MM.1S (cell line): Measurements from ENCODE around the gene GUCD1.

ENCODE experiments used
- DNase-seq: peaks from one replicate; pipeline ENCODE4 v3.0.0-alpha.2; 2015
- H2AFZ ChIP-seq: fragments of 300-600 bp; sonication (generic); 2 replicates; pipeline ENCODE4 v1.6.0; 2016; ENCODE audit warnings: antibody characterized with exemption, low read length
- H3F3A ChIP-seq: fragments of 300-600 bp; sonication (generic); 2 replicates; pipeline ENCODE4 v1.6.1; 2016; ENCODE audit warnings: mild to moderate bottlenecking, antibody characterized with exemption, low read length, moderate library complexity, mixed read lengths; ENCODE audit not compliant: insufficient read depth
- H3K27ac ChIP-seq: fragments of 300-600 bp; sonication (generic); 2 replicates; pipeline ENCODE4 v1.5.1; 2016; ENCODE audit warnings: mild to moderate bottlenecking, low read length
- H3K27me3 ChIP-seq: fragments of 300-600 bp; sonication (generic); replicated peaks from 2 replicates; pipeline ENCODE4 v1.6.0; 2016; ENCODE audit warnings: low read length; ENCODE audit not compliant: insufficient read depth
- H3K36me3 ChIP-seq: fragments of 300-600 bp; sonication (generic); replicated peaks from 2 replicates; pipeline ENCODE4 v1.6.1; 2016; ENCODE audit warnings: mild to moderate bottlenecking, low read length, mixed read lengths; ENCODE audit not compliant: insufficient read depth
- H3K4me1 ChIP-seq: fragments of 300-600 bp; sonication (generic); 2 replicates; pipeline ENCODE4 v1.6.1; 2016; ENCODE audit warnings: low read length, mixed read lengths
- H3K4me2 ChIP-seq: fragments of 300-600 bp; sonication (generic); 2 replicates; pipeline ENCODE4 v1.6.0; 2016; ENCODE audit warnings: low read depth, low read length
- H3K4me3 ChIP-seq: fragments of 300-600 bp; sonication (generic); 2 replicates; pipeline ENCODE4 v1.5.1; 2016; ENCODE audit warnings: low read length, mixed read lengths
- H3K79me2 ChIP-seq: fragments of 300-600 bp; sonication (generic); 2 replicates; pipeline ENCODE4 v1.6.1; 2016; ENCODE audit warnings: mixed run types, low read length, mixed read lengths
- H3K9ac ChIP-seq: fragments of 300-600 bp; sonication (generic); 2 replicates; pipeline ENCODE4 v1.6.1; 2016; ENCODE audit warnings: low read length, mixed read lengths
- H3K9me2 ChIP-seq: fragments of 300-600 bp; sonication (generic); replicated peaks from 2 replicates; pipeline ENCODE4 v1.6.1; 2016; ENCODE audit warnings: mild to moderate bottlenecking, low read length, mixed read lengths; ENCODE audit not compliant: insufficient read depth
- H3K9me3 ChIP-seq: fragments of 300-600 bp; sonication (generic); replicated peaks from 2 replicates; pipeline ENCODE4 v1.6.1; 2016; ENCODE audit warnings: mild to moderate bottlenecking, low read length, mixed read lengths; ENCODE audit not compliant: insufficient read depth
- H4K20me1 ChIP-seq: fragments of 300-600 bp; sonication (generic); 2 replicates; pipeline ENCODE4 v1.6.1; 2016; ENCODE audit warnings: mild to moderate bottlenecking, low read length, moderate library complexity, mixed read lengths; ENCODE audit not compliant: insufficient read depth
- EZH2 ChIP-seq: fragments of 300-600 bp; sonication (generic); optimal IDR thresholded peaks from 2 replicates; pipeline ENCODE3; 2017; ENCODE audit warnings: low read depth, mild to moderate bottlenecking, antibody characterized with exemption, low read length, mixed read lengths
- EZH2phosphoT487 ChIP-seq: fragments of 300-600 bp; sonication (generic); IDR thresholded peaks from 2 replicates; pipeline ENCODE4 v1.6.1; 2018; ENCODE audit warnings: antibody characterized with exemption, low read length
- TF ChIP-seq, protein P1 (sequence below): fragments of 300-600 bp; sonication (generic); IDR thresholded peaks from 2 replicates; pipeline ENCODE4 v1.5.1; 2016; ENCODE audit warnings: antibody characterized with exemption, low read length, mixed read lengths

GUCD1 gene

DNA sequence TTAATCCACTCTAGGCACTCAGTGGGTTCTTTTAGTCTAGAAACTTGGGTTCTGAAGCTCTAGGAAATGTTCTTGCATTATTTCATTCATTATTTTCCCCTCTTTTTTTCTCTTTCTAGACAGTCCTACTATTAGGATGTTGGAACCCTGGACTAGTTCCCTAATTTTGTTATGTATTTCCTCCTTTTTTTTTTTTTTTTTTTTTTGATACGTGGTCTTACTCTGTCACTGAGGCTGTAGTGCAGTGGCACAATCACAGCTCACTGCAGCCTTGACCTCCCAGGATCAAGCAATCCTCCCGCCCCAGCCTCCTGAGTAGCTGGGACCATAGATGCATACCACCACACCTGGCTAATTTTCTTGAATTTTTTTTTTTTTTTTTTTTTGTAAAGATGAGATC, 50.4 kb downstream of the GUCD1 start:
- H3K9me2 ChIP-seq = no peaks in the 10 kb centered on the region
- H3K27ac ChIP-seq = no peak overlapping the region
- H3K36me3 ChIP-seq = no peaks in the 10 kb centered on the region
- H3K27me3 ChIP-seq = no peaks in the 10 kb centered on the region
- no peaks in the 10 kb centered on the region for H3K9me3 ChIP-seq
- H3F3A ChIP-seq = no peaks in the 10 kb centered on the region
- H3K79me2 ChIP-seq = no peaks in the 10 kb centered on the region
- no peak overlapping the region for H3K4me3 ChIP-seq
- DNase-seq = no peak
- no peak overlapping the region for H2AFZ ChIP-seq
- no peaks in the 10 kb centered on the region for H3K4me1 ChIP-seq
- H3K9ac ChIP-seq = no peak overlapping the region
- no peak overlapping the region for H3K4me2 ChIP-seq
- no peaks in the 10 kb centered on the region for H4K20me1 ChIP-seq
- TF ChIP-seq, protein P1, sequence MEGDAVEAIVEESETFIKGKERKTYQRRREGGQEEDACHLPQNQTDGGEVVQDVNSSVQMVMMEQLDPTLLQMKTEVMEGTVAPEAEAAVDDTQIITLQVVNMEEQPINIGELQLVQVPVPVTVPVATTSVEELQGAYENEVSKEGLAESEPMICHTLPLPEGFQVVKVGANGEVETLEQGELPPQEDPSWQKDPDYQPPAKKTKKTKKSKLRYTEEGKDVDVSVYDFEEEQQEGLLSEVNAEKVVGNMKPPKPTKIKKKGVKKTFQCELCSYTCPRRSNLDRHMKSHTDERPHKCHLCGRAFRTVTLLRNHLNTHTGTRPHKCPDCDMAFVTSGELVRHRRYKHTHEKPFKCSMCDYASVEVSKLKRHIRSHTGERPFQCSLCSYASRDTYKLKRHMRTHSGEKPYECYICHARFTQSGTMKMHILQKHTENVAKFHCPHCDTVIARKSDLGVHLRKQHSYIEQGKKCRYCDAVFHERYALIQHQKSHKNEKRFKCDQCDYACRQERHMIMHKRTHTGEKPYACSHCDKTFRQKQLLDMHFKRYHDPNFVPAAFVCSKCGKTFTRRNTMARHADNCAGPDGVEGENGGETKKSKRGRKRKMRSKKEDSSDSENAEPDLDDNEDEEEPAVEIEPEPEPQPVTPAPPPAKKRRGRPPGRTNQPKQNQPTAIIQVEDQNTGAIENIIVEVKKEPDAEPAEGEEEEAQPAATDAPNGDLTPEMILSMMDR = no peak
- TF ChIP-seq EZH2phosphoT487 = no peak
- TF ChIP-seq EZH2 = no peak

DNA sequence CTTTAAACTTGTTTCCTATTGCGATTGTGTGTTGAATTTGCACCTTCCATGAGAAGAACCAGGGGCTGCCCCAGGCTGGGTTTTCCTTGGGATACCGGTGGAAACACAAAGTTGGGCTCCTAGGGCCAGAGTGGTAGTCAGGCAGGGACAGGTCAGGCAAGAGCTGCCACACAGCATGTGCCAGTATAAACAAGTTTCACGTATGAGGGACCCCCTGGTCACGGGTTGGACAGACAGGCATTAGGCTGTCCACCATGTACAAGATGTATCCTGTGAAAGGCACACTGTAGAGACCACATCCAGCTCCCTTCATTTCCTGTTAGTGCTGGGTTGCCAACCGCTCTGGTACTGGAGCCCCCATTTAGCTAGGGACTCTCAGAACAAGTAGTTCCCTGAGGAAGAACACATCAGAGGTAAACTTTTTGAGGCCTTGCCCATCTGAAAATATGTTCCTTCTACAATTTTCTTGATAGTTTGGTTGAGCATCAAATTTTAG, 51.0 kb downstream of the GUCD1 start:
- H2AFZ ChIP-seq = no peak overlapping the region
- no peaks in the 10 kb centered on the region for H3K27me3 ChIP-seq

DNA sequence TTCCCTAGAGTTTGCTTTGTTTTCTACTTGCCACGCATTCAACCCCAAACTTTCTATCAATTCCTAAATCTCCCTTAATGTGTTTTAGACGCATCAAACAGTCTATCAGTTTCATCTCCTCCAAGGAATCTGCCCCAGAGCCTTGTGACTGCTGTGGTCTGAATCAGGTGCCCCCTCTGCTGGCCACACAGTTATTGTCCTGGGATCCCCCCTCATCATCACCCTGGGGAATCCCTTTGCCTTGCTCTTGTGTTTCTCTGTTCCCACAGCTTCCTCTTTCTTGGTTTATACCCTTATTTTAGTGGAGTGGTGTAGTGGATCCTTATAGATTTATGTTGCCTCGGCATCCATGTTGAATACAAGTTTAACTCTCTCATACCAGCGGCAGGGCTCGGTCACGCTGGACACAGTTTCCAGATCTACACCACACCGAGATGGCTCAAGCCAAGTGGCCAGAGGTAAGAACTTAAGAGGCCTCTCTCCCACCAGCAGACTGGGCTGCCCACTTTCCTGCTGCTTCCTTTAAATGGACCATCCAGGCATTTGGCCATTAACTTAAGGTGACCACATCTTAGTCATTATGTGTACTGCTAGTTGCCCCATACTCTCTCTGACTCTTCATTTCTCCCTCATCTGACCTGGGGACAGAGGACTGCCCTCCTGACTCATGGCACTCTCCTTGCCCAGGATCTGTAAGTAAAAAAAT, 51.6 kb downstream of the GUCD1 start:
- no peaks in the 10 kb centered on the region for H3K9me2 ChIP-seq
- H3K79me2 ChIP-seq = no peaks in the 10 kb centered on the region

More for the DNA sequence above, 51.0 kb downstream of the GUCD1 start:
- no peak overlapping the region for H3K9ac ChIP-seq
- no peaks in the 10 kb centered on the region for H3F3A ChIP-seq
- no peaks in the 10 kb centered on the region for H3K4me1 ChIP-seq
- no peaks in the 10 kb centered on the region for H3K79me2 ChIP-seq
- H3K4me2 ChIP-seq = no peak overlapping the region
- no peaks in the 10 kb centered on the region for H3K36me3 ChIP-seq
- H3K9me2 ChIP-seq = no peaks in the 10 kb centered on the region
- no peaks in the 10 kb centered on the region for H3K9me3 ChIP-seq
- no peak for DNase-seq
- no peaks in the 10 kb centered on the region for H4K20me1 ChIP-seq
- TF ChIP-seq EZH2phosphoT487 = no peak
- TF ChIP-seq EZH2 = no peak
- TF ChIP-seq, protein P1 = no peak
- H3K4me3 ChIP-seq = no peak overlapping the region
- no peak overlapping the region for H3K27ac ChIP-seq

More for the DNA sequence above, 51.6 kb downstream of the GUCD1 start:
- Histone ChIP-seq H3K9me3 (no peaks in the 10 kb centered on the region), H3F3A (no peaks in the 10 kb centered on the region), H3K4me1 (no peaks in the 10 kb centered on the region), H3K27me3 (no peaks in the 10 kb centered on the region), H3K4me3 (no peak overlapping the region), H4K20me1 (no peaks in the 10 kb centered on the region), H2AFZ (no peak overlapping the region), H3K9ac (no peak overlapping the region), H3K4me2 (no peak overlapping the region), H3K36me3 (no peaks in the 10 kb centered on the region), H3K27ac (no peak overlapping the region)
- peak; percentile 55 for DNase-seq
- TF ChIP-seq EZH2phosphoT487 (no peak), EZH2 (no peak)
- TF ChIP-seq, protein P1 = peak; percentile 78
